Endothelial cell of umbilical vein (primary cell): ENCODE results near the gene YY1.

Source experiments
- CTCF ChIP-seq, 2 donors: IDR thresholded peaks; 1 replicate in 1 of 2; 2 replicates in 1 of 2; pipeline ENCODE4 v1.5.1; 2011; ENCODE audit warnings: low read length in 2 of 2, mild to moderate bottlenecking in 2 of 2, moderate library complexity in 2 of 2, control low read depth in 1 of 2, inconsistent platforms in 1 of 2, low read depth in 1 of 2; ENCODE audit not compliant: insufficient read depth in 1 of 2; ENCODE audit errors: extremely low read depth in 1 of 2
- EZH2 ChIP-seq: IDR thresholded peaks from 2 replicates; pipeline ENCODE4 v1.6.1; 2012; ENCODE audit warnings: borderline replicate concordance, low read depth, mild to moderate bottlenecking, moderate library complexity, low read length, inconsistent platforms; ENCODE audit not compliant: severe bottlenecking
- JUN ChIP-seq: IDR thresholded peaks from 2 replicates; pipeline ENCODE4 v1.6.1; 2011; ENCODE audit warnings: borderline replicate concordance, low read depth; ENCODE audit not compliant: insufficient read length, insufficient read depth
- MAX ChIP-seq: IDR thresholded peaks from 2 replicates; pipeline ENCODE4 v1.6.1; 2011; ENCODE audit not compliant: insufficient read depth, insufficient read length
- MYC ChIP-seq: IDR thresholded peaks from one replicate; pipeline ENCODE4 v1.6.1; 2011; ENCODE audit warnings: mild to moderate bottlenecking, low read depth, low read length
- POLR2A ChIP-seq: IDR thresholded peaks from 2 replicates; pipeline ENCODE4 v1.6.1; 2012; ENCODE audit warnings: low read depth, mild to moderate bottlenecking, control low read depth, low read length
- POLR2AphosphoS5 ChIP-seq: IDR thresholded peaks from 2 replicates; pipeline ENCODE4 v1.6.1; 2012; ENCODE audit warnings: low read depth, mild to moderate bottlenecking, control low read depth, low read length, moderate library complexity; ENCODE audit not compliant: insufficient read depth

- TF ChIP-seq CTCF (IDR thresholded peaks at IDR 0.05; ENCODE audit: extremely low read depth in 1 of 2, insufficient read depth in 1 of 2, low read depth in 1 of 2, low read length in 2 of 2) (peak in 1 of 2 donors; percentile 8), POLR2AphosphoS5 (no peak), POLR2A (no peak), EZH2 (no peak), MAX (no peak), MYC (no peak), JUN (no peak)
These were observed 70.2 kb downstream of the YY1 start for GRCh38 chr14:100309028-100309737.
